GM12878 (cell line): Measurements from ENCODE around the gene ABCF3. TPM values are rescaled to one million over a fixed set of nuclear protein-coding genes. Genes with fewer than 3 reads are reported as not detected.

Source experiments
- ATAC-seq: fragments of 200-7000 bp; cut with Tn5 transposase; 3 replicates; pipeline ENCODE4 v1.9.1; 2020; ENCODE audit warnings: mild to moderate bottlenecking, moderate library complexity
- BruUV-seq: library from RNA; stranded (reverse); fragments of 400-500 nt; replicated peaks from 2 replicates; lab custom pipeline; 2021; lab: Mats Ljungman, UMichigan
- CTCF ChIA-PET: fragments of 300-600 bp; sonication (Branson Sonifier 250); formaldehyde crosslinking; extraction: SDS; loops from one replicate; lab custom pipeline; 2021; ENCODE audit warnings: inconsistent platforms; lab: Yijun Ruan, JAX
- POLR2A ChIA-PET: fragments of 350-600 bp; formaldehyde crosslinking; extraction: SDS; loops from one replicate; lab custom pipeline; 2021; ENCODE audit warnings: inconsistent platforms; lab: Charles Lee
- RAD21 ChIA-PET: fragments of 300-600 bp; sonication (Branson Sonifier 250); formaldehyde crosslinking; loops from one replicate; lab custom pipeline; 2023; ENCODE audit warnings: antibody characterized with exemption; ENCODE audit not compliant: unreplicated experiment; lab: Charles Lee
- SMC1A ChIA-PET: fragments of 300-600 bp; sonication (Branson Sonifier 250); formaldehyde crosslinking; loops from one replicate; lab custom pipeline; 2023; ENCODE audit not compliant: unreplicated experiment, uncharacterized antibody; lab: Charles Lee
- DNase-seq: peaks from one replicate; pipeline ENCODE4 v3.0.0-alpha.2; 2011; ENCODE audit warnings: low read depth, low spot score
- FAIRE-seq: peaks from 3 replicates; lab custom pipeline; 2011; peaks lifted over from hg19 to GRCh38; lab: Jason Lieb, UNC
- H2AFZ ChIP-seq: 2 replicates; pipeline ENCODE4 v1.6.0; 2011; ENCODE audit warnings: low read depth, low read length, control low read depth; ENCODE audit not compliant: control insufficient read depth
- H3K27ac ChIP-seq: 2 replicates; pipeline ENCODE4 v1.5.1; 2011; ENCODE audit warnings: control low read depth; ENCODE audit not compliant: control insufficient read depth, insufficient read depth
- H3K27me3 ChIP-seq, 2 experiments: replicated peaks in 1 of 2; 2 replicates each; pipeline versions ENCODE4 v1.6.0 to v1.6.1; 2011; ENCODE audit warnings: low read length in 1 of 2; ENCODE audit not compliant: control insufficient read depth in 2 of 2, insufficient read depth in 2 of 2
- H3K36me3 ChIP-seq, 2 experiments: 2 replicates each; pipeline ENCODE4 v1.5.1; 2011; ENCODE audit warnings: low read length in 1 of 2; ENCODE audit not compliant: control insufficient read depth in 2 of 2, insufficient read depth in 2 of 2
- H3K4me1 ChIP-seq: 2 replicates; pipeline ENCODE4 v1.6.1; 2011; ENCODE audit warnings: mild to moderate bottlenecking, low read length, moderate library complexity, mixed read lengths; ENCODE audit not compliant: control insufficient read depth, insufficient read depth
- H3K4me2 ChIP-seq: 2 replicates; pipeline ENCODE4 v1.6.0; 2011; ENCODE audit warnings: control low read depth; ENCODE audit not compliant: control insufficient read depth, insufficient read depth
- H3K4me3 ChIP-seq: fragments of 200-600 bp; sonication (generic); 2 replicates; pipeline ENCODE4 v1.5.1; 2016
- H3K79me2 ChIP-seq: 2 replicates; pipeline ENCODE4 v1.6.0; 2011; ENCODE audit warnings: low read length; ENCODE audit not compliant: control insufficient read depth, insufficient read depth
- H3K9ac ChIP-seq: 2 replicates; pipeline ENCODE4 v1.8.0; 2011; ENCODE audit warnings: low read length, control low read depth, mixed read lengths; ENCODE audit not compliant: control insufficient read depth, insufficient read depth
- H3K9me3 ChIP-seq: replicated peaks from 3 replicates; pipeline ENCODE4 v1.5.1; 2011; ENCODE audit warnings: mild to moderate bottlenecking, low read length; ENCODE audit not compliant: control insufficient read depth, insufficient read depth
- H4K20me1 ChIP-seq: 2 replicates; pipeline ENCODE4 v1.6.0; 2011; ENCODE audit not compliant: control insufficient read depth, insufficient read depth
- HDGF ChIP-seq: fragments of 450-650 bp; IDR thresholded peaks from 2 replicates; pipeline ENCODE4 v1.6.1; 2016; ENCODE audit warnings: antibody characterized with exemption
- HSF1 ChIP-seq: fragments of 150-350 bp; IDR thresholded peaks from 2 replicates; pipeline ENCODE4 v1.6.1; 2014; ENCODE audit warnings: mild to moderate bottlenecking, low read depth, low read length
- NFYB ChIP-seq: IDR thresholded peaks from 2 replicates; pipeline ENCODE4 v1.6.1; 2011; ENCODE audit warnings: low read depth, mild to moderate bottlenecking, low read length, improper control_type of control experiment, moderate library complexity; ENCODE audit not compliant: insufficient read depth
- PAX5 ChIP-seq: IDR thresholded peaks from 2 replicates; pipeline ENCODE4 v1.6.1; 2011; ENCODE audit warnings: low read depth, low read length, borderline replicate concordance
- RAD21 ChIP-seq: IDR thresholded peaks from 2 replicates; pipeline ENCODE4 v1.6.1; 2011; ENCODE audit warnings: mild to moderate bottlenecking, low read depth, low read length, moderate library complexity; ENCODE audit not compliant: insufficient read depth
- SIN3A ChIP-seq: IDR thresholded peaks from 2 replicates; pipeline ENCODE4 v1.6.1; 2012; ENCODE audit warnings: low read depth, low read length, improper control_type of control experiment
- STAT1 ChIP-seq: fragments of 450-650 bp; conservative IDR thresholded peaks from 2 replicates; pipeline ENCODE4 v1.6.1; 2014; ENCODE audit warnings: antibody characterized with exemption, mild to moderate bottlenecking
- YBX1 ChIP-seq: fragments of 450-650 bp; IDR thresholded peaks from 2 replicates; pipeline ENCODE4 v1.6.1; 2016; ENCODE audit warnings: antibody characterized with exemption
- ZNF384 ChIP-seq: IDR thresholded peaks from 2 replicates; pipeline ENCODE4 v1.6.1; 2012; ENCODE audit warnings: low read depth, mild to moderate bottlenecking, low read length, improper control_type of control experiment, borderline replicate concordance
- WGBS: methylation state at CpG from one replicate; pipeline ENCODE4 v1.1.6; 2016; ENCODE audit warnings: low lambda C conversion rate; ENCODE audit not compliant: insufficient replicate concordance, insufficient coverage; ENCODE audit errors: missing lambda C conversion rate; 5-methylcytosine and 5-hydroxymethylcytosine counted together
- in situ Hi-C: fragments of 300-500 bp; cut with MboI; formaldehyde crosslinking; loops from 9 replicates; pipeline ENCODE4 v1.14.3; 2018; ENCODE audit warnings: mixed read lengths
- intact Hi-C: fragments of 100-400 bp; cut with micrococcal nuclease; formaldehyde crosslinking; loops from one replicate; pipeline ENCODE4 v1.14.2; 2022; ENCODE audit not compliant: unreplicated experiment
- polyA plus RNA-seq, 11 experiments: library from polyadenylated mRNA; depleted of rRNA in 4 of 11; unstranded in 6 of 11; stranded (reverse) in 5 of 11; fragments of >200 nt; fragmentation: Nextera tagmentation in 4 of 11; fragmentation: Illumina TruSeq in 1 of 11; extraction: Ambion mirVana in 4 of 11; extraction: Trizol in 1 of 11; gene quantifications; 1 replicate in 1 of 11; 2 replicates in 10 of 11; pipeline versions ENCODE4 v1.2.1 to v1.2.3, GENCODE V29; 2011 to 2016; ENCODE audit warnings: inconsistent platforms in 2 of 11, missing spikeins in 2 of 11, low read depth in 1 of 11
- total RNA-seq, 4 experiments: library from RNA; depleted of rRNA in 3 of 4; stranded (reverse); fragments of >200 nt in 3 of 4; fragmentation: Illumina TruSeq in 1 of 4; extraction: Trizol in 1 of 4; gene quantifications; 2 replicates each; pipeline versions ENCODE4 v1.2.1 to v1.2.3, GENCODE V29; 2013 to 2021

Gene ABCF3
- total and polyA plus RNA-seq, 10 of the 15 experiments (the other 5 are each of a cell fraction or from before 2014, with no cell fraction given), result 6.1 to 71.3 (median 46.9) TPM

- BruUV-seq, result no TSS peak
- Histone ChIP-seq H3K9me3 (no peaks in the 10 kb centered on the region), H3K9ac (no peak overlapping the region)
- WGBS, result 53% methylated on average over 4 of the region's 4 CpGs
- FAIRE-seq, result no peak
- ATAC-seq, result no peak
- DNase-seq, result no peak
- TF ChIP-seq SIN3A (no peak), RAD21 (no peak)
- TF ChIP-seq, all 136 proteins: peak for 0
- RAD21 ChIA-PET, result no interaction called here
- in situ Hi-C loops (no loop called here), intact Hi-C loops (no loop called here)
- no peaks in the 10 kb centered on the region for H3K36me3 ChIP-seq
- no peaks in the 10 kb centered on the region for H4K20me1 ChIP-seq
- H3K4me2 ChIP-seq, result no peak overlapping the region
- no peaks in the 10 kb centered on the region for H3K4me1 ChIP-seq
- SMC1A ChIA-PET, result no interaction called here
- CTCF ChIA-PET, result interaction anchor here (3.5 kb wide), 1 partner anchor 8 kb away, joined by 23 read pairs; no protein-coding TSS in a partner anchor
- no peak overlapping the region for H3K4me3 ChIP-seq
- POLR2A ChIA-PET, result no interaction called here
- H3K27ac ChIP-seq, result no peak overlapping the region
- no peak overlapping the region for H2AFZ ChIP-seq
- H3K27me3 ChIP-seq, result peaks cover 7 to 8% of the 10 kb centered on the region in 2 experiments
- no peaks in the 10 kb centered on the region for H3K79me2 ChIP-seq
Measured at GRCh38 chr3:184235381-184236032, 49.5 kb downstream of the ABCF3 start.

- H3K4me1 ChIP-seq, result no peaks in the 10 kb centered on the region
- RAD21 ChIA-PET, result no interaction called here
- H3K27me3 ChIP-seq, result peaks cover 6 to 7% of the 10 kb centered on the region in 2 experiments
- ATAC-seq, result no peak
- H3K9me3 ChIP-seq, result no peaks in the 10 kb centered on the region
- H4K20me1 ChIP-seq, result no peaks in the 10 kb centered on the region
- H3K79me2 ChIP-seq, result no peaks in the 10 kb centered on the region
- BruUV-seq, result no TSS peak
- TF ChIP-seq HDGF (no peak), YBX1 (no peak), NFYB (no peak), PAX5 (no peak), ZNF384 (no peak), STAT1 (no peak), HSF1 (no peak)
- H3K27ac ChIP-seq, result no peak overlapping the region
- FAIRE-seq, result no peak
- no peak overlapping the region for H3K4me2 ChIP-seq
- in situ Hi-C loops, result no loop called here
- POLR2A ChIA-PET, result no interaction called here
- SMC1A ChIA-PET, result no interaction called here
- CTCF ChIA-PET, result interaction anchor here (3.5 kb wide), 1 partner anchor 9 kb away, joined by 23 read pairs; no protein-coding TSS in a partner anchor
- no peak overlapping the region for H3K9ac ChIP-seq
- DNase-seq, result no peak
- intact Hi-C loops, result no loop called here
- no peak overlapping the region for H2AFZ ChIP-seq
- H3K4me3 ChIP-seq, result no peak overlapping the region
- no peaks in the 10 kb centered on the region for H3K36me3 ChIP-seq
- 20% methylated on average over 14 of the region's 14 CpGs for WGBS
Measured at GRCh38 chr3:184236033-184236410, 50.0 kb downstream of the ABCF3 start.
